ENCODE measurements around the gene NKX2-4.
"Not testable (repeated sequence)": the region's sequence is repeated elsewhere in the genome, so short reads cannot be mapped to it uniquely, and the experiment has no call there.

NKX2-4 gene

DNA sequence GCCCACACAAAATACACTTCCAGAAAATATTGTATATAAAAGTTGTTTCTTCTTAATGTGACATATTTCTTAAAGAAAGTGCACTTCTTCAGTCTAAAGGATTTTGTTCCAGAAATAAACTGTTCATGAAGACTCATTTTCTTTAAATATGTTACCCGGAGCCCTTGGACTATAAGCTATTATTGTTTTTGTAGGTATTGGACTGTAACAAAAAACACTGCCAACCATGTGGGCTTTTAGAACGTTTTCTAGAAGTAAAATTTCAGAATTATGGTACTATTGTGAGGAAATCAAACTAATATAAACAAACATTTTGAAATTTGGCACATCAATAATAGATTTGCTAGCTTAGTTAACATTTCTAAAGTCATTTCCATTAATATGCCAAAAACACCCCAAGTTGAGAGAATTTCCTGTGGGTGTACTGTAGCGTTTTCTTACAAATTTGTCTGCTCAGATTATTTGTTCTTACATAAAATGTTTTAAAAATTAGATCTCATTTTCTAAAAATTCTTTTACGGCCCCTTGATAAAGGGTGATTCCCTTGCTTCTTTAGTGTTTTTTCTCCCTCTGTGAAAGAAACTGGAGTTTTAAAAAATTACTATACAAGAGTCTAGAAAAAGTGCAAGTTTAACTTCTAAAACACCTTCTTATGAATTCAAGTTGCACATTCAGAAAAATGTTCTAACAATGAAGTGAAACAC, 3.4 kb downstream of the NKX2-4 start:
- no peak for DNase-seq

DNA sequence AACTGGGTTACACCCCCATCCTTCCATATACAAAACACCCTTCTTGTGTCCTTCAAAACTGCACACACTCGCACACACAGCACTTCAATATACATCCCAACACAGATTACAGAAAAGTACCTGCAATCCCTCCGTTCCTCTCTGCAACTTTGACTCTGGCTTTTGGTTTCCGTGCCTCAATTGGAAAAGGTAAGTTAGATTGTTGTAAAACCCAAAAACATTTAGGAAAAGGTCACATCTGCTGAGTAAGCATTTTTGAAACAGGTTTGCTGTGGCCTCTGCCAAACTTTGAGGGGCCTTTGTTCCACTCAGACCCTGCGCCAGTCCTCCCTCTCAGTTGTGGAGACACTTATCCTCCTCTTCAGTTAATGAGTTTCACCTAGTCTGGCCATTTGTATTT, 4.2 kb downstream of the NKX2-4 start:
- no peak for DNase-seq

DNA sequence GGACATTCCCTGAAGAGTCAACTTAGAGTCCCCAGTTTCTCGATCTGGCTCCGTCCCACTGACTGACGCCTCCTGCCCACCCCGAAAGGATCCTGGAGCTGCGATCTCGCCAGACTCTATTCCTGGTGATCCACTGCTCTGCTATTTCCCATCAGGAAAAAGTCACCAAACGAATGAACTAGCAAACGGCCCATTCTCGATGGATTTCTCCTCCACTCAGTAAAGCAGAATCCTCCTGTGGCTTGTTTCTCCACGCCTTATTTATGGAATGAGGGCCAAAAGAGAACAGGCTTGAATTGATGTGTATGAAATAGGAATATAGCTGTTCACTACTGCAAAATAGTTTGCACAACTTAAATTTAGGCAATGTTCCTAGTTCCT, 5.4 kb downstream of the NKX2-4 start:
- DNase-seq = no peak

DNA sequence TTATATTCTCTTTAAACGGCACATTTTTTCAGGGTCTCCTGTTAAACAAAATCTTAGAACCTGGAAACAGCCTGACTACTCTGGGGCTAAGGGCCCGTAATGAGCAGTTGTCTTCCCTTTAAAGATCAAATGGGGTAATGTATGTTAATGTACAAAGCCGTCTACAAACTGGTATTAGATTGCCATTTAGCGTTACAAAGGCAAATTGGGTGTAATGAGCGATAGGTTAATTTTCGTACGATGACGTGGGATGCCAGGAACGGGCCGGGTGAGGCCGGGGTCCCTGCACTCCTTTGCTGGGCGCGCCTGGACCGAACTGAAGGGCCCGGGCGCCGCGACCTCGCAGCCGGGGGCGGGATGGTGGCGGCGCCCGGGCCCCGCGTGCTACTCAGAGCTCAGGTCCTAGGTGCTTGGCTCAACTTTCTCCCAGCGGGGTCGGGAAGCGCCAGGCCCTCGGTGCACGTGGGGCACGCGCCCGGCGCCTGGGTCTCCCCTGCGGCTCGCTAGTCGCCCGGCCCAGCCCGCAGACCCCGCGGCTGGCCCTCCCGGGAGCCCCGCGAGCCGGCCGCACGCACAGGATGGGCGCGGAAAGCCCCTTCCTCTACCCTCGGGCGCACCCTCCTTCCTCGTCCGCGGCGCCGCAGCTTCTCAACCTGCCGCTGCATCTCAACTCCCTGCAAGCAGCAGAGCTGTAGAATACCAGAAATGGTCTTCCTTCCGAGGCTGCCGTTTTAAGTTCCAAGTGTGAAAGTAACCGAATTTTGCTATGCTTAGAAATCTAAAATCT, 5.9 kb downstream of the NKX2-4 start:
- no peak for DNase-seq

DNA sequence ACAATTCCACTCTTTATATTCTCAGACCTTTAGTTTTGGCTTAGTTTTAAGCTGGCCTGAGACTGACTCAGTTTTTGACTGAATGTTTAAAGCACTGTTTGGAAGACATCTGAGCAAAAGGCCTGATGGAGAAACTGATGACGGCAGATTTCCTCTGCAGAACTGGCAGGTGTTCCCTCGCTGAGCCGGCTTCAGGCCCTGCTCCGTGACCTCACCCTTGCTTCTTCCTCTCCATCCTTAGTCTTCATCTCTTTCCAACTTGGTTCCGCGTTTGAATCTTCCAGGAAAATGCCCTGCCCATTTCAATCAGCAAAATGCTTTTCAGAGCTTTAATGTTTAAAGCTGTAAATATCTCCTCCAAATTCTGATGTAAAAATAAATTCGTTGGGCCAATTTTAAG, 6.6 kb downstream of the NKX2-4 start:
- DNase-seq = no peak

DNA sequence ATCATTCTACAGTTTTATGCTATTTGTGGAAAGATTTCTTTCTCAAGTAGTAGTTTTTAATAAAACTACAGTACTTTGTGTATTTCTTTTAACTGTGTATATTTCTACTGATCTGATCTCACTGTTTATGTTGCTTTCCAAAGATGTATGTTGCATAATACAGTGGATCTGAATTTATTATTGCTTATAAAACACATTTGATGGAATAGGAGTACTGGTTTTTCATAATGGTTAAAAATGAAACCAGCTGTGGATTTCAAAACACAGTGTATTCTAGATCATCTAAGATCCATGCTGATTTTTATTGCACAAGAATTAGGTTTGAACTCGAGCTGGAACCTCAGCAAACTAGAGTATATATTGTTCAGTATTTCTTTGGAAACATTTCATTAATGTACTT, 8.0 kb downstream of the NKX2-4 start:
- DNase-seq = no peak

DNA sequence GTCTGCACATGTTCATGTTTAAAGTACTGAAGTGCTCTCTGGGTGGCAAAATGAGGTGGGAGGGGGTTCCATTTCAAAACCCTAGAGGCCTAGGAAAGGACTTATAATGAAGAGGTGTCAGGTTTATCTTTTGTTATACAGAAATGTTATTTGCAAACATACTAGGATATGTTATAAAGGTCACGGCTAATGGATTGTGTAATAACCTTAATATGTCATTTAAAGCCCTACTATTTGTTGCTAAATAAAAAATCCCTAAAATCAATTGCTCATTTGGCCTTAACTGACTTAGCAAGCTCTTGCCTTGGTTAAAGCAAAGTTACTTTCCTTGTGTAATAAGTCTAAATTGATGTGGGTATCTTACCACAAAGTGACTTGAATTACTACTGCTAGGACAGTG, 8.8 kb downstream of the NKX2-4 start:
- DNase-seq = no peak

DNA sequence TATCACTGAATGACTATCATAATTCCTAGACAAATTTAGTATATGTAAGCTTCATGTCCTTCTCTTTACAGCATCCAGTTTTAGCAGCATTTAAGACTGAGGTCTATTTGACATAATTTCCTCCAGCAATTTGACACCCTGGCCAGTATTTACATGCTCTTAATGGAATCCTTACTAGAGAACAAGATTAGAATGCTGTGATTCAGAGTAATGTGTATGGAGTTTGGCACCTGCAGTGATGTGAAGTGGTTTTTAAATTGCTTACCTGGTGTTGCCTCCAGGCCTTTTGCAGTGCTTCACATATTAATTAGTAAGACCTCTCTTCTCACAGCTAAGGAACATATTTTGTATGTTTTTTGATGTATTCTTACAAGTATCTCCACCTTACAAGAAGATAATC, 9.8 kb downstream of the NKX2-4 start:
- DNase-seq = no peak

DNA sequence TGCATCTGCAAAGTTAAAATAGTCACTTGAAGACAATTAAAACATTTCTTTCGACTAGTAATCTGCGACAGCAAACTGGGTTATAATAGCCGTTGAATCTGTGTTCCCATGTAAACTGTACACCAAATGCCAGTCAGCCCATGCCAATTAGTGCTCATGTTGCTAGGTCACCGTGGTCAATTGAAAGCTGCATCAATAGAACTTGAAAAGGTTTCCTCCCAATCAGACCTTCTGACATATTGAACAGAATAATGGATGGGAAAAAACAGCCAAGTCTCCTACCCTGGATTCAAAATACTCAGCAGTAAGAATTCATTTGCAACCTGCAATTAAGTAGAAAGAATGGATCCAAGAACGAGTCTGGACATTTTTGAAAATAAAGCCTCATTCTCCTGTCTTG, 11.2 kb downstream of the NKX2-4 start:
- no peak for DNase-seq

DNA sequence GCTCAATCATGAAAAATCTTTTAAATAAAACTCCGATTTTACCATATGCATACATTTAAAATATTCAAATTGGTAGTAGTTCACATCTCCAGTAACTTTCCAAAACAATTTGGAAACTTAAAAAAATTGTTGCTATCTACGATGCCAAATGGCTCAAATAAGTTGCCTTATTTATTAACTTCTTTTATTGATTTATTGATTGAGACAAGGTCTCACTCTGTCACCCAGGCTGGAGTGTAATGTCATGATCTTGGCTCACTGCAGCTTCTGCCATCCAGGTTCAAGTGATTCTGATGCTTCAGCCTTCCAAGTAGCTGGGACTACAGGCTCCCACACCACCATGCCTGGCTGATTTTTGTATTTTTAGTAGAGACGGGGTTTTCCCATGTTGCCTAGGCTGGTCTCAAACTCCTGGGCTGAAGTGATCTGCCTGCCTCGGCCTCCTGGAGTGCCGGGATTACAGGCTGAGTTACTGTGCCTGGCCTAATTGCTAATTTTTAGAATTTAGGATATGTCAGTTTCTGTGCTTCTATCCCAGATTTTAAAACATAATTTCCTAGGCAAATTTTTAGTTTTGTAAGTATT, 12.9 kb downstream of the NKX2-4 start:
- DNase-seq = no peak

DNA sequence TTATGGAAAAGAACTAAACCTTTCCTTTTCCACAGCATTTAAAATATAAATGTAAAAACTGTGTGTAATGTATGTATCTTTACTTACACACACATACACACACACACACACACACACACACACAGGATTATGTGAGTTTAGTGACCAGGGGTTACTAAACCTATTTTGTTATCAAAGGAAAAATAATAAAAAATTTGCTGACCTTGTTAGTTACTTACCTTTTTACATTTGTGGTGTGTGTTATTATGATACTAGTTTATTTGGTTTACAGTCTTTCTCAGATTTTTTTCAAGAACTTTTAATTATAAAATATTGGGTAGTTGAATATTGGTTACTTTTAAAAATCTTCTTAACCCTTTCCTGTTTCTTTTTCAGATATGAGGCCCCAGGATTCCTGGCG, 15.7 kb downstream of the NKX2-4 start:
- DNase-seq = no peak

DNA sequence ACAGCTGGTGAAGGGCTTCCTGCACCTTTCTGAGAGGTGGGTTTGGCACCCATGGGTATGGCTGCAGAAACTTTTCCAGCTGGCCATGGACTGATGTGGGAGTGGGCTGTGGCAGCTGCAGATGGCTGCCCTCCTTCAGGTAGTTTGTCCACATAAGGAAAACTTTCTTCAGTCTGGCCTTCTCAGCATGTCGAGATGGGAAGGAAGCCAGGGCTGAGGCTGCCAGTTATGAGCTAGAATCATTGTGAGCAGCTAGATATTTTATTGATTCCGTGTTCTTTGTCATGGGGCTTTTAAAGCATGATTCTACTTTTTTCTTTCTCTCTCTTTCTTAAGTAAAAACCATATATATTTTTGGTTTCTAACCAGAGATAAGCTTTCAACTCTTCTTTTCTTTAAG, 16.6 kb downstream of the NKX2-4 start:
- no peak for DNase-seq

DNA sequence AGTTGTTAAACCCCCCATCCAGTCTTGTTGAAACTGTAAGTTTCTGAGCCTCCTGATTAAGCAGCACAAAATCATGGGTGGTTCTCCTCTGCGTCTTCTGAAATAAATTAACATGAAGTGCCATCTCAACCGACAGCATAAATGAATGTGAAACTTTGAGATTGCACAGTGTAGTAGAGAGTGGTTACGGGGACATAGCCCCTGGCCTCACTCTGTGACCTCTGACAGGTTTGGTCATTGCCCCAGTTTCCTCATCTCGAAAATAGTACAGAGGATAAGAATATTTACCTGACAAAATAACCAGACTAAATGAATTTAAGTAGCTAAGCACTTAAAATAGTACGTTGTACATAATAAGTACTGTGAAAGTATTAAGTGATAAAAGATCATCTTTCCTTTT, 19.1 kb downstream of the NKX2-4 start:
- no peak for DNase-seq

DNA sequence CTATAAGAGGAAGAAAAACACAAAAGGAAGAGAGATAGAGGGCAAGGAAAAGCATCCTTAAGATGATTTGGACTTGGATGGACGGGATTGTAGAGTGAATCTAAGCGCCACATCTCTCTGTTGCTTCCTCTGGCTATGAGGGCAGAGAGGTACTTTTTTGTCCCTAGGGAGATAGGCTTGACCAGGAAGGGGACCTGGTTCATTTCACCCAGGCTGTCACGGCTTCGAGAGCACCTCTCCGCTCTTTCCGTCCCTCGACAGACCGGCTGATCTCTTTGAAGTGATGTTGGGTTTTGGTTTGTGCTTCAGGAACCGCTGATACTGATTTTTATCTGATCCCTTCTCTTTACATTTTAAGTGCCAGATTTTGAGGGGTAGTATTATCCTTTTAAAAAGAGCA, 19.6 kb downstream of the NKX2-4 start:
- DNase-seq = no peak

DNA sequence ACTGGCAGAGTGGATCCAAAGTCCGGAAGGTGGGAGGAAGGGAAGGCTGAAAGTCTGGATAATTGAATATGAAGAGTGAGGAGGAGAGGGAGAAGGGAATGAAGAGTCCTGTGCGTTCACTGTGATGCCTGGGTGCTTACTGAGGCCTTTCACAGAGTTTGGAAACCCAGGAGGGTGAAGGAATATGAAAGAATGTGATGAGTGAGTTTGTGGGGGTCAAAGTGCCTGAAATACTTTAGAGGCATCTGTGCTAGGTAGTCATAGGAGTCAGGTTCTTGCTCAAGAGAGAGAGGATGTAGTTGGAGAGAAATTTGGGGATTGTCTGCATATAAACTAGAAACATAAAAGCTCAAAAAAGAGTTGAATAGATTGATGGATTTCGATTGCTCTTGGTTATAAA, 20.7 kb downstream of the NKX2-4 start:
- DNase-seq = no peak

DNA sequence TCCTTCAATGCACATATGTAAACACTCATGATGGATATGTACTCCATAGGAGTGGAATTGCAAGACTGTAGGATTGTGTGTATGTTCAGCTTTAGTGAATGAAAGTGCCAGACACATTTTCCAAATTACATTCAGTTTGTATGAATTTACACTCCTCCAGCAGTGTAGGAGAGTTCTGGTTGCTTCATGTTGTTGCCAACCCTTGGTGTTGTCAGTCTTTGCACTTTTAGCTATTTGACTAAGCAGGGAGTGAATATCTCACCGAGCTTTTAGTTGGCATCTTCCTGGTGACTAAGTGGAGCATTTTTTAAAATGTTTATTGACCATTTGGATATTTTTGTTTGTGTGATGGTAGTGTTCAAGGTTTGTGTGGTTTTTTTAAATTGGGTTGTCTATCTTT, 23.9 kb downstream of the NKX2-4 start:
- no peak for DNase-seq

DNA sequence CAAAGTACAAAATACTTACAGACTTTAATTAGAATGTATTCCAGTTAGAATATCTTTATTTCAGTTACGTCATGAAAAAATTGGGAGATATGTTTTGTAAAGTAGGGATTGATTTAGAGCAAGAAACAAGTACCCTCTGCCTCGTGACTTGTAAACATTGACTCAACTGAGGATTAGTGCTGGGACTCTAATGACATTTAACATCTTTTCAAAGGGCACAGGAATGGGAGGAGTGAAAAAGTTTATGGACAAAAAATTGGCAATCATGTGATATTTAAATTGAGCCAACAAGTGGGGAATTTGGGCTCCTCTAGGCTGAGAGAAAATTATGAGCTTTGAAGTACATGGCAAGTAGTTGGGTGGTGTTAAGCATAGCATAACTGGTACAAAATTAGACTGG, 25.3 kb downstream of the NKX2-4 start:
- no peak for DNase-seq

DNA sequence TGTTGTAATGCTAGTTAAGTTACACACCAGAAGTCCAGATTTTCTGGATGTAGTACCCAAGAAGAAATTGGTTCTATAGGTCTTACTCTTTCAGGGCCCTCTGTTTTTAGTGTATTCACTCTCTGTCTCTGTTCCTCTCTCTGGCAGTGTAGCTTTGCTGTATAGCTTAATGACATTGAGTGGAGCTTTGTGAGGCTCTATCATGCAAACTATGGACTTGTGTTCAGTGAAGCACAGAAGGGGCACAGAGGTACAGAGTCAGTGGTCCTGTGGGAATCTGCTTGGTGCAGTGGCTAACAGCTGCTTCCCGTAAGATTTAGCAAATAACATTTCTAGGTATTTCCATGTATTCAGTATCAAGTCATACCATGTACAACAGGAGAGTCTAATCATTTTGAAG, 26.1 kb downstream of the NKX2-4 start:
- DNase-seq = no peak

DNA sequence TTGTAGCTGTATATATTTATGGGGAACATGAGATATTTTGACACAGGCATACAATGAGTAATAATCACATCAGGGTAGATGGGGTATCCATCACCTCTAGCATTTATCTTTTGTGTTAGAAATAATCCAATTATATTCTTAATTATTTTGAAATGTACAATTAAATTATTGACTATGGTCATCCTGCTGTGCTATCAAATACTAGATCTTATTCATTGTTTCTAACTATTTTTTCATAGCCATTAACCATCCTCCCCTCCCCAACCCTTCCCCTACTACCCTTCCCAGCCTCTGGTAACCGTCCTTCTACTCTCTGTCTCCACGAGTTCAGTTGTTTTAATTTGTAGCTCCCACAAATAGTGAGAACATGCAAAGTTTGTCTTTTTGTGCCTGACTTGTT, 28.5 kb downstream of the NKX2-4 start:
- no peak for DNase-seq

DNA sequence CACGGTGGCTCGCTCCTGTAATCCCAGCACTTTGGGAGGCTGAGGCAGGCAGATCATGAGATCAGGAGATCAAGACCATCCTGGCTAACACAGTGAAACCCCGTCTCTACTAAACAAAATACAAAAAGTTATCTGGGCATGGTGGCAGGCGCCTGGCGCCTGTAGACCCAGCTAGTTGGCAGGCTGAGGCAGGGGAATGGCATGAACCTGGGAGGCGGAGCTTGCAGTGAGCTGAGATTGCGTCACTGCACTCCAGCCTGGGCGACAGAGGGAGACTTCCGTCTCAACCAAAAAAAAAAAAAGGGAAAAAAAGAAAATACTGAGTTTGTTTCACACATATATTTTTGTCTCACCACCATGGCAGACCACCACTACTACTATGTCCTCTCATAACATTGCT, 31.1 kb downstream of the NKX2-4 start:
- not testable (repeated sequence) for DNase-seq

DNA sequence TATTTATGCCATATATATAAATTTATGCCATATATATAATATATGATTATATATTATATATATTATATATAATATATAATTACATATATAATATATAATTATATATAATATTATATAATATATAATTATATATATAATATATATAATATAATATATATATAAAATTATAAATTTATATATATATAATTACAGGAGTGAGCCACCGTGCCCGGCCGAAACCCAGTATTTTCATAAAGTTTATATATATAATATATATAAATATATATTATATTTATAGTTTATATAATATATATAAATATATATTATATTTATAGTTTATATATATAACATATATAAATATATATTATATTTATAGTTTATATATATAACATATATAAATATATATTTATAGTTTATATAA, 31.6 kb downstream of the NKX2-4 start:
- DNase-seq = no peak

DNA sequence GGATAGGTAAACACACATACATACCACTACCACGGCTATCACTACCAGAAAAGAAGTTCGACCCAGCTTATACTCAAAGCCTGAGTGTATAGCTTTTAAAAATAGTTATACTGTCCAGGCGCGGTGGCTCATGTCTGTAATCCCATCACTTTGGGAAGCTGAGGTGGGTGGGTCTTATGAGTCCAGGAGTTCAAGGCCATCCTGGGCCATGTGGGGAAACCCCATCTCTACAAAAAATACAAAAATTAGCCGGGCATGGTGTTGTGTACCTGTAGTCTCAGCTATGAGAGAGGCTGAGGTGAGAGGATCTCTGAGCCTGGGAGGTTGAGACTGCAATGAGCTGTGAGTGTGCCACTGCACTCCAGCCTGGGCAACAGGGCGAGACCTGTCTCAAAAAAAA, 32.9 kb downstream of the NKX2-4 start:
- DNase-seq = no peak

DNA sequence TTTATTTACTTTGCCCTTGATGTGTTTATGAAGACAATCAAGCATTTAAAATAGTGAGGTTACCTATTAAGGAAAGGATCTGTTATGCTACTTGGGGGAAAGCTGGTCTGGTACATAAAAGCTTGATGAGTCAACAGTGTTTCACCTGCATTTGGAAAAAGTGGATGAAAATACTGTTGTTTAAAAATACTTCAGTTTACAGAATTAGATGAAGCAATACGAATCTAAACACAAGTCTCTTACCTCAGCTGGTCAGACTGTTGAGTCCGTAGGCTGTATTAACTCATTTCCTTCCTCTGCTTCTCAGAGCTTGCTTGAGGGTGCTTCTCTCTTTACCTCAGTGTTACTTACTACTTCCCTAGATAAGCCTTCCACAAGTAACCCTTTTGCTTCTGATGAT, 36.1 kb downstream of the NKX2-4 start:
- no peak for DNase-seq

DNA sequence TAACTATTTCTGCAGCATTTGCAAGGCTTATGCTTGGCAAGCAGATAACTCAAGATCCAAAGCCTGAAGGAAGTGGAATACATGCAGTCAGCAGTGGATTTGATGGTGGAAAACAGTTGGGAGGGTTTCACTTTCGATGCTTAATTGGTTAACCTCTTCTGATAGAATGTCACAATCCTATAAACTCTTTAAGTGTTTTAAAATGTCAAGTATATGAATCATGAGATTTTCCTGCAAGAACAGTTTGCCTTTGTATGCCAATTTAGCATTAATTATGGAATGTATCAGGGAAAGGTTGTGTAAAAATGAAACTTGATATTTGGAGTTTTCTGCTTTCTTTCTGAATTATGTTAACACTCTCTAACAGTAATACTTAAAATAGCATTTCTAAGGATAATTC, 36.6 kb downstream of the NKX2-4 start:
- no peak for DNase-seq

DNA sequence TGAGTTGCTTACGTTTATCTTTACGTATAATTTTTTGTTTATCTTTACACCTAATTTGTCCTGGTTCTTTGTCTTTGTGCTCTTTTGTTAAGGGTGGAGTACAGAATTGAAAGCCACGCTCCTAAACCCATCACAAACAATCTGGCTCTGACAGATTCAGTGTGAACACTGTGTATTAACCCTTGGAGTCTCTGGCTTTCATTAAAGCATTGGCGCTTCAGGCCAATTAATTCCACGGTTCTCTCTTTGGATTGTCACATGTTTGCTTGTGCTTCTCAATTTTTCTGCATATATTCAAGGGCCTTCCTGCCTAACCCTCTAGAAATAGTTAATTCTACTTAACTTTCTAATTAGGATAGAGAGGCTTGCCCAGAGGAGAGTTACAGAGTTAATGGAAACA, 38.6 kb downstream of the NKX2-4 start:
- no peak for DNase-seq
